Epithelial cell of esophagus (primary cell): ENCODE results near the gene PTPRT.

ENCODE experiments used
- DNase-seq: peaks from one replicate; pipeline ENCODE4 v3.0.0; 2010; ENCODE audit warnings: low read depth
- H3K4me3 ChIP-seq: 2 replicates; pipeline ENCODE4 v1.5.1; 2011; ENCODE audit warnings: mild to moderate bottlenecking, low read length, control low read depth
- TF ChIP-seq, protein P1 (sequence below): IDR thresholded peaks from 2 replicates; pipeline ENCODE4 v1.5.1; 2011; ENCODE audit warnings: low read depth, mild to moderate bottlenecking, low read length, control low read depth, inconsistent platforms; ENCODE audit not compliant: insufficient read depth; ENCODE audit errors: missing control alignments

The PTPRT gene

DNA sequence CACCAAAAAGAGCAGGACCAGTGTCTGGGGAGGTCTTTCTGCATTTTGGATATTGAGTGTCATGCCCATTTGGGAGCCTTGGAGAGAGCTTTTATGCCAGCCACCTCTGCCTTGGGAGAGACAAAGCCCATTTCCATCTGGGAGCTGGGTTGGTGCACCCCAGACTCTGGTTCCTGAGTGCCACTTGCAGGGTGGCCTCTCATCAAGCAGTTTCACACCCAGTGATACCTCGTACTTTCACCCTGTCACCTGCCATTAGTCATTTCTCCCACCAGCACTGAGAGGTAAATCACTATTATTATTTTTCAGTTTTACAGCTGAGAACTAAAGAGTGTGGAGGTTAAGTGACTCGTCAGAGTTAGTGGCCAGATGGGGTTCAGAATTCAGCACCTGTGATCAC, 94.7 kb downstream of the PTPRT start:
- TF ChIP-seq, protein P1, sequence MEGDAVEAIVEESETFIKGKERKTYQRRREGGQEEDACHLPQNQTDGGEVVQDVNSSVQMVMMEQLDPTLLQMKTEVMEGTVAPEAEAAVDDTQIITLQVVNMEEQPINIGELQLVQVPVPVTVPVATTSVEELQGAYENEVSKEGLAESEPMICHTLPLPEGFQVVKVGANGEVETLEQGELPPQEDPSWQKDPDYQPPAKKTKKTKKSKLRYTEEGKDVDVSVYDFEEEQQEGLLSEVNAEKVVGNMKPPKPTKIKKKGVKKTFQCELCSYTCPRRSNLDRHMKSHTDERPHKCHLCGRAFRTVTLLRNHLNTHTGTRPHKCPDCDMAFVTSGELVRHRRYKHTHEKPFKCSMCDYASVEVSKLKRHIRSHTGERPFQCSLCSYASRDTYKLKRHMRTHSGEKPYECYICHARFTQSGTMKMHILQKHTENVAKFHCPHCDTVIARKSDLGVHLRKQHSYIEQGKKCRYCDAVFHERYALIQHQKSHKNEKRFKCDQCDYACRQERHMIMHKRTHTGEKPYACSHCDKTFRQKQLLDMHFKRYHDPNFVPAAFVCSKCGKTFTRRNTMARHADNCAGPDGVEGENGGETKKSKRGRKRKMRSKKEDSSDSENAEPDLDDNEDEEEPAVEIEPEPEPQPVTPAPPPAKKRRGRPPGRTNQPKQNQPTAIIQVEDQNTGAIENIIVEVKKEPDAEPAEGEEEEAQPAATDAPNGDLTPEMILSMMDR = no peak
- H3K4me3 ChIP-seq = no peak overlapping the region
- no peak for DNase-seq

DNA sequence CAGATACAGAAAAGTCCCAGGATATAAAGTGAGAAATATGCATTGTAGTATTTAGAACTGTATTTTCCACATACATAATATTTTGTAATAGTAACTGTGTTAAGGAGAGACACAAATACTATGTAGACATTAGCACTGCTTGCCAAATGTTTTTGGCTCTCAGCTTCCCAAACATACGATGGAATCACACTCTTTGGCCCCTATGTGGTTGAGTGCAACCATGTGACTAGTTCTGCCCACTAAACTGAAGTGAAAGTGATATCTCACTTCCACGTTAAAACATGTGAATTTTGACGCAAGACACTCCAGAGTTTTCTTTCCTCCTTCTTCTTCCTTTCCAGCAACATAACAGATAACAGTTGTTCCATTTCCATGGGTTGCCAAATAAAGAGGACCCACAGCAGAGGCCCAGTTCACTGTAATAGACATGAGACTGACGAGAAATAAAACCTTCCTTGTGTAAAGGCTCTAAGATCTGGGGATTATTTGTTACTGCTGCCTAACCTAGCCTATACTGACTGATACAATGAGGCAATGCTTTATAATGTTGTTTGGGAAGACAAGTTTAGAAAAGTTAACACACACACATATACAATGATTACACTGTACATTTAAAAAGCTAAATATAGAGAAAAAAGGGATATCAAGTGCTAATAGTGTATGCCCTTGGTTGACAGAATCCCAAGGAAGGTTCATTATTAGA, 97.2 kb downstream of the PTPRT start:
- H3K4me3 ChIP-seq = no peak overlapping the region
- TF ChIP-seq, protein P1 = no peak
- DNase-seq = no peak

DNA sequence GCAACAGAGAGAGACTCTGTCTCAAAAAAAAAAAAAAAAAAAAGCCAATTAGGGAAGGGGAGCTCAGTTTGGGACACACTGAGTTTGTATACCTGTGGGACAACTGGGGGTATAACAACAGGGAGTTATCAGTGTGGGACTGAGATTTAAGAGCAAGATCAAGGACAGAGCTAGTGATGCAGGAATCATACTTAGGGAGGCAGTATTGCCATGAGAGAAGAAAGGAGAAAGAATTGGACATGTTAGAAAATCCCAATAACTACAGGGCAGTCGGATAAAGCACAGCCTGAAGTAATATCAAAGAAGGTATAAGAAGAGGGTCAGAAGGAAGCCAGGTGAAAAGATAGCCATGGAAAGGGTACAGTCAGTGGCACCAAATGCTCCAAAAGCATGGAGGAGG, 121.2 kb downstream of the PTPRT start:
- DNase-seq = no peak
- no peak overlapping the region for H3K4me3 ChIP-seq

DNA sequence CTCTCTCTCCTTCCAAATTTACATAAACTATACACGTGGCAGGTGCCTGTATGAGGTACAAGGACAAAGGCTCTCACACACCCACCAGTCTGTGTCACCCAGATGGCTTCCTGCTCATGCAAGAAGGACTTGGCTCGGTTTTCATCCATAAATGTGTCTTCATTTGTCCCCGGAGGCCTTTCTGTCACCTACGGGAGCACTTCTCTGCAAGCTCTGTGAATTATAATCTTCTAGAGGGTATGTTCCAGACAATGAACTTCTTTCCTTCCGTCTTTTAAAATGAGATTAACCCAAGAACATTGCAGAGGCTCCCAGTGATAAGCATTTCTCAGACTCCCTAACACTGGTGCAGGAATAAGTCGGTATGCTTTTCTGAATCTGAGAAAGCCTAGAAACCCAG, 123.6 kb downstream of the PTPRT start:
- H3K4me3 ChIP-seq = no peak overlapping the region
- TF ChIP-seq, protein P1 = no peak
- DNase-seq = no peak

More for the DNA sequence above, 121.2 kb downstream of the PTPRT start:
- TF ChIP-seq, protein P1 = no peak

DNA sequence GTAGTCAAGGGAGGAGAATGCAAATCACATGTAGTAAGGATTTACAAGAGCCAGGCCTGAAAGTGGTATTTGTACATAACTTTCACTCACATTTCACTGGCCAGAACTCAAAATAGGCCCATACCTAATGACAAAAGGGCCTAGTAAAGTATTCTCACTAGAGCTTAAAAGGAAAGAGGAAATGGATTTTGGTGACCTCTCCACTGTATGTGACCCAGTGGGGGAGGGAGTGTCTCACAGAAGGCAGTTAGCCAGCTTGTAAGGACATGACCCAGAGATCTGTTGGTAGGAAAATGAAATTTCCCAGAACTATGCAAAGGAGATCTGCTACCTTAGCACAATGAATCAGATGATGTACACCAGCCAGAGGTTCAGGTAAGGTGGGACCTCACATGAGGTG, 124.4 kb downstream of the PTPRT start:
- no peak overlapping the region for H3K4me3 ChIP-seq
- TF ChIP-seq, protein P1 = no peak

DNA sequence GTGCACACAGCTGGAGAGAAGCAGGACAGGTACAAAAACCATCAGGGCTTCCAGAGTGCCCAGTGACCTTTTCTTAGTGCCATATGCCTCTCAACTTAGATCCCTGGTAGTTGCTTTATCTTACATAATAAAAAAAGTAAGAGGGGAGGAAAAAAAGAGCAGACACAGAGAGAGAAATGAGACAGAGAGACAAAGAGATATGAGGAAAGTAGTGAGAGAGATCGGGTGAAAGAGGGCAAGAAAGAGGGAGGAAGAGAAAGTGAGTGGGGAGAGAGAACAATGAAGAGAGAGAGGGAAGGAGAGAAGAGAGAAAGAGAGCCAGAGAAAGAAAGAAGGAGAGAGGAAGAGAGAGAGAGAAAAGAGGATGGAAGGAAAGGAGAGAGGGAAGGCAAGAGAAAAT, 131.6 kb downstream of the PTPRT start:
- TF ChIP-seq, protein P1 = no peak
- DNase-seq = no peak
- H3K4me3 ChIP-seq = no peak overlapping the region

More for the DNA sequence above, 124.4 kb downstream of the PTPRT start:
- DNase-seq = no peak

DNA sequence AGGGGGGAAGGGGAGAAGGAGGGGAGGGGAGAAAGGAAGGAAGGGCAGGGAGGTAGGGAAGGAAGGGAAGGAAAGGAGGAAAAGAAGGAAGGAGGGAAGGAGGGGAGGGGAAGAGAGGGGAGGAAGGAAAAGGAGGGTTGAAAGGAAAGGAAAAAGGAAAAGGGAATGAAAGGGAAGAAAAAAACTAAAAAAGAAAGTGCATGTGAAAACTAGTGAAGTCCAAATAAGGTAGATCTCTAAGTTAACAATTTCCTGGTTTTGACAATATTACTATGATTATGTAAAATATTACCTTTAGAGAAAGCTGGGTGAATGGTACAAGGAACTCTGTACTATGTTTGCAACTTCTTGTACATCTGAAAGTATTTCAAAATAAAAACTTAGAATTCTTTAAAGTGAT, 132.4 kb downstream of the PTPRT start:
- TF ChIP-seq, protein P1 = no peak
- no peak overlapping the region for H3K4me3 ChIP-seq
- no peak for DNase-seq
